Stimulated activated naive B cell treated with anti-CD40 and anti-IgM and Interleukin-4, amounts not matched to agents 10 μg/mL and 1 μg/mL and 100 μg/mL, for 72 hours (primary cell): Measurements from ENCODE around the gene CA12.

Source experiments
- ATAC-seq, 2 donors: fragments of 150-1000 bp; cut with Tn5 transposase; replicated peaks; 2 replicates each; pipeline ENCODE4 v1.10.0; 2021; ENCODE audit warnings: moderate library complexity in 1 of 2
- DNase-seq: peaks from one replicate; pipeline ENCODE4 v3.0.0; 2021
- H3K27ac Mint-ChIP-seq: one replicate; pipeline ENCODE4 v1.8.0; 2022; ENCODE audit warnings: mild to moderate bottlenecking, mixed read lengths
- H3K27me3 Mint-ChIP-seq, 2 donors: one replicate each; pipeline ENCODE4 v1.8.0; 2022; ENCODE audit warnings: mixed read lengths in 2 of 2
- H3K36me3 Mint-ChIP-seq, 2 donors: one replicate each; pipeline ENCODE4 v1.8.0; 2022; ENCODE audit warnings: mixed read lengths in 2 of 2, mild to moderate bottlenecking in 1 of 2
- H3K4me1 Mint-ChIP-seq, 2 donors: one replicate each; pipeline ENCODE4 v1.8.0; 2022; ENCODE audit warnings: mixed read lengths in 2 of 2, mild to moderate bottlenecking in 1 of 2
- H3K4me3 Mint-ChIP-seq, 2 donors: one replicate each; pipeline ENCODE4 v1.8.0; 2022; ENCODE audit warnings: mild to moderate bottlenecking in 2 of 2, mixed read lengths in 2 of 2, moderate library complexity in 1 of 2
- H3K9me3 Mint-ChIP-seq, 2 donors: one replicate each; pipeline ENCODE4 v1.8.0; 2022; ENCODE audit warnings: mixed read lengths in 2 of 2, mild to moderate bottlenecking in 1 of 2

CA12 gene

GRCh38 chr15:63364399-63365272 lies 17.0 kb downstream of the CA12 start:
- H3K4me3 Mint-ChIP-seq = no peak overlapping the region
- ATAC-seq (no peak), DNase-seq (no peak)
- peak overlapping the region; percentile 4 for H3K27ac Mint-ChIP-seq
- H3K27me3 Mint-ChIP-seq = peaks cover 4 to 9% of the 10 kb centered on the region in 2 donors
- H3K36me3 Mint-ChIP-seq = no peaks in the 10 kb centered on the region
- H3K4me1 Mint-ChIP-seq = peaks cover 14 to 28% of the 10 kb centered on the region in 2 donors
- H3K9me3 Mint-ChIP-seq = no peaks in the 10 kb centered on the region

DNA sequence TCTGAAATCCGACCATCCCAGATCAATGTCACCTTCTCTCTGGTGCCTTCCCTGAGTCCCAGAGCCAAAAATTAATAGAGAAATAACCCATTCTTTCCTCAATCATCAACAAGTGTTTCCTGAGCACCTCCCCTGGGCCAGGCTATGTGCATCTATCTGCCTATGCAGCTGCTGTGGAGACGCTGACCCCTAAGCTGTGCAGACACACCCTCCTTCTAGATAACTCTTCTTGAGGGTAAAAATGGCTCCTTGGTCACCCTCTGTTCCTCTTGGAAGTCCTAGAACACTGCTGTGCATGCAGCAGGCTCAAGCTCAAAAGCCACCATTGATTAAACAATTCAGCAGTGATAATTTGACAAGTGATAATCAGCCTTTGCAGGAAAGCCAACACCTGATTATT lies 18.4 kb downstream of the CA12 start:
- Mint-ChIP-seq H3K4me1 (peaks cover 14 to 28% of the 10 kb centered on the region in 2 donors), H3K27me3 (peaks cover 13 to 16% of the 10 kb centered on the region in 2 donors), H3K36me3 (no peaks in the 10 kb centered on the region), H3K27ac (peak overlapping the region; percentile 39), H3K4me3 (peak overlapping the region in 1 of 2 donors; percentile 37), H3K9me3 (no peaks in the 10 kb centered on the region)
- peak; percentile 48 to 50 for ATAC-seq
- no peak for DNase-seq

- peak; percentile 89 for ATAC-seq
- peak overlapping the region; percentile 79 for H3K27ac Mint-ChIP-seq
- peaks cover 14 to 28% of the 10 kb centered on the region in 2 donors for H3K4me1 Mint-ChIP-seq
Measured at GRCh38 chr15:63362885-63363284, 18.8 kb downstream of the CA12 start.

GRCh38 chr15:63362196-63362595 lies 19.4 kb downstream of the CA12 start:
- Mint-ChIP-seq H3K36me3 (no peaks in the 10 kb centered on the region), H3K27ac (peak overlapping the region; percentile 81), H3K4me3 (peak overlapping the region in 1 of 2 donors; percentile 57), H3K27me3 (peaks cover 13 to 16% of the 10 kb centered on the region in 2 donors), H3K9me3 (no peaks in the 10 kb centered on the region), H3K4me1 (peaks cover 14 to 28% of the 10 kb centered on the region in 2 donors)
- DNase-seq (peak; percentile 32), ATAC-seq (peak; percentile 80 to 82)

More at GRCh38 chr15:63362885-63363284, 18.8 kb downstream of the CA12 start:
- H3K36me3 Mint-ChIP-seq = no peaks in the 10 kb centered on the region
- peak overlapping the region in 1 of 2 donors; percentile 37 for H3K4me3 Mint-ChIP-seq
- peak; percentile 20 for DNase-seq
- no peaks in the 10 kb centered on the region for H3K9me3 Mint-ChIP-seq
- H3K27me3 Mint-ChIP-seq = peaks cover 13 to 16% of the 10 kb centered on the region in 2 donors

GRCh38 chr15:63360170-63360569 lies 21.5 kb downstream of the CA12 start:
- DNase-seq (no peak), ATAC-seq (no peak)
- Mint-ChIP-seq H3K27me3 (peaks cover 9 to 16% of the 10 kb centered on the region in 2 donors), H3K9me3 (no peaks in the 10 kb centered on the region), H3K4me3 (no peak overlapping the region), H3K36me3 (no peaks in the 10 kb centered on the region), H3K4me1 (peaks cover 17 to 28% of the 10 kb centered on the region in 2 donors), H3K27ac (no peak overlapping the region)

GRCh38 chr15:63358241-63359029 lies 23.2 kb downstream of the CA12 start:
- Mint-ChIP-seq H3K9me3 (no peaks in the 10 kb centered on the region), H3K27me3 (peaks cover 9 to 16% of the 10 kb centered on the region in 2 donors), H3K27ac (no peak overlapping the region), H3K36me3 (no peaks in the 10 kb centered on the region), H3K4me1 (peaks cover 19 to 22% of the 10 kb centered on the region in 2 donors), H3K4me3 (no peak overlapping the region)
- ATAC-seq = no peak
- no peak for DNase-seq

DNA sequence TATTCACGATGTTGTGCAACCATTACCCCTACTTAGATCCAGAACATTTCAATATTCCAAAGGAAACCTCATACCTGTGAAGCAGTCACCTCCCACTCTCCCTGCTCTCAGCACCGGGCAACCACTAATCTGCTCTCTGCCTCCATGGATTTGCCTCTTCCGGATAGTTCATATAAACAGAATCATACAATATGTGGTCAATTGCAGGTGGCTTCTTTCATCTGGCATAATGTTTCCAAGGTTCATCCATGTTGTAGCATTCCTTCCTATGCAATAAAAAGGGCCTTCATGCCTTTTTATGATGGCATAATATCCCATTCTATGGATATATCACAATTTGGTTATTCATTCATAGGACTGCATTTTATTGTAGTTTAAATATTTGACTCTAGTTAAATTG lies 23.9 kb downstream of the CA12 start:
- H3K9me3 Mint-ChIP-seq = no peaks in the 10 kb centered on the region
- H3K4me1 Mint-ChIP-seq = peaks cover 12 to 15% of the 10 kb centered on the region in 2 donors
- H3K36me3 Mint-ChIP-seq = no peaks in the 10 kb centered on the region
- H3K27me3 Mint-ChIP-seq = peaks cover 9 to 16% of the 10 kb centered on the region in 2 donors
- no peak for ATAC-seq
- H3K27ac Mint-ChIP-seq = no peak overlapping the region
- no peak for DNase-seq
- no peak overlapping the region for H3K4me3 Mint-ChIP-seq

GRCh38 chr15:63357061-63357460 lies 24.6 kb downstream of the CA12 start:
- DNase-seq = no peak
- Mint-ChIP-seq H3K4me3 (no peak overlapping the region), H3K27me3 (peaks cover 9 to 16% of the 10 kb centered on the region in 2 donors), H3K9me3 (no peaks in the 10 kb centered on the region), H3K36me3 (no peaks in the 10 kb centered on the region), H3K27ac (no peak overlapping the region), H3K4me1 (peaks cover 8 to 9% of the 10 kb centered on the region in 2 donors)
- ATAC-seq = no peak

- peaks cover 0 to 5% of the 10 kb centered on the region in 2 donors for H3K4me1 Mint-ChIP-seq
Measured at GRCh38 chr15:63354821-63355650, 26.6 kb downstream of the CA12 start.

DNA sequence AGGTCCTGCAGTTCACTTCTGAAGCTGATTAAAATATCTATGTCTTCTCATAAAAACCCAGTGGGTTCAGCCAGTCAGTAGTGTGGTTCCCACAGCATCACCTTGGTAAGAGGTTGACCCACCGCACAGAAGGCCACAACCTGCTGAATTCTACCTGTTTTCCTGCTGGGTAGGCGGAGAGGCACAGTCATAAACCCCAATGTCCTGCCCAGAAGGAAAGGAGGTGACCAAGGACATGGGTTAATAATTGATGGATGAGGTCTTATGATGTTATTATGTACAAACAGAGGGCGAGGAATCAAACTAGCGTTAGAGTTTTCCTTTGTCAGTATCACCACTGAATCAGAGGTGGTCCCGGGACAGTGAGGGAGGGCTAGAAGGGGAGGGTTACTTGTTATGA lies 27.8 kb downstream of the CA12 start:
- H3K9me3 Mint-ChIP-seq = no peaks in the 10 kb centered on the region
- no peak overlapping the region for H3K27ac Mint-ChIP-seq
- no peak for DNase-seq
- peaks cover 0 to 5% of the 10 kb centered on the region in 2 donors for H3K4me1 Mint-ChIP-seq
- H3K27me3 Mint-ChIP-seq = peaks cover 0 to 3% of the 10 kb centered on the region in 2 donors
- no peak for ATAC-seq
- no peak overlapping the region for H3K4me3 Mint-ChIP-seq
- no peaks in the 10 kb centered on the region for H3K36me3 Mint-ChIP-seq

More at GRCh38 chr15:63354821-63355650, 26.6 kb downstream of the CA12 start:
- no peaks in the 10 kb centered on the region for H3K9me3 Mint-ChIP-seq
- peaks cover 9 to 10% of the 10 kb centered on the region in 2 donors for H3K27me3 Mint-ChIP-seq
- no peak overlapping the region for H3K27ac Mint-ChIP-seq
- no peak for DNase-seq
- ATAC-seq = no peak
- H3K36me3 Mint-ChIP-seq = no peaks in the 10 kb centered on the region
- H3K4me3 Mint-ChIP-seq = no peak overlapping the region

DNA sequence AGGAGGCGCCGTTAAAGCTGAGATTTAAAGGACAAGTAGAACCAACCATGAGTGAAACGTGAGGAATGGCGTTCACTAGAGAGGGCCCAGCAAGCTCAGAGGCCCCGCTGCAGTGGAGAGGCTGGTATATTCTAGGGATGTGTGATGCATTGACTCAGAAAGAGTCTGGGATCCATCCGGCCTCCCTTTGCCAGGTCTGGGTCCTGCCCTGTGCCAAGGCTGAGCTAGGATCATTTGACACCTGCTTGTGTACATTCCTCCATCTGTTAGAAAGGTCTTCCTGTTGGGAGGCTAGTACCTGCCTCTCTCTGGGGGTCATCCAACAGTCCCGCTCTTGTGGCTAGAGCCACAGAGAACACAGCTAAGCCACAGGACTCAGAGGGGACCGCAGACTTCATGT lies 28.4 kb downstream of the CA12 start:
- Mint-ChIP-seq H3K36me3 (no peaks in the 10 kb centered on the region), H3K27me3 (no peaks in the 10 kb centered on the region), H3K4me3 (no peak overlapping the region), H3K27ac (no peak overlapping the region), H3K4me1 (peaks cover 6 to 11% of the 10 kb centered on the region in 2 donors), H3K9me3 (no peaks in the 10 kb centered on the region)
- ATAC-seq (no peak), DNase-seq (no peak)

DNA sequence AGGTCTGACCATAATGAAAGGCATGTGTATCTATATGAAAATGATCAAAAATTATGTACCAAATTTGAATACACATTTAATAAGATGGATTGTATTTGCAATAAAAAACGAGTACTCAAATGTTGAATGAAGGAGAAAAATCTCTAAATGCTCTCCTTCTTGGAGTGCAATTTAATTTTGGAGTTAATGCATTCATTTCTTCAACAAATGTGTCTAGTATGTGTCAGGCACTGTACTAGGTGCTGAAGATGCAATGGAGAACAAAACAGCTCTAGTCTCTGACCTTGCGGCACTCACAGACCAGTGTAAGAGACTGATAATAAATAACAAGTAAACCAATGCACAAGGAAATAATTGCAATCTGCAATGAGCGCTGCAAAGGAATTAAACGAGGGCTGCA lies 28.8 kb downstream of the CA12 start:
- no peaks in the 10 kb centered on the region for H3K9me3 Mint-ChIP-seq
- no peak for ATAC-seq
- DNase-seq = no peak
- peaks cover 10 to 14% of the 10 kb centered on the region in 2 donors for H3K4me1 Mint-ChIP-seq
- no peak overlapping the region for H3K4me3 Mint-ChIP-seq
- H3K27ac Mint-ChIP-seq = no peak overlapping the region
- H3K27me3 Mint-ChIP-seq = no peaks in the 10 kb centered on the region
- no peaks in the 10 kb centered on the region for H3K36me3 Mint-ChIP-seq

DNA sequence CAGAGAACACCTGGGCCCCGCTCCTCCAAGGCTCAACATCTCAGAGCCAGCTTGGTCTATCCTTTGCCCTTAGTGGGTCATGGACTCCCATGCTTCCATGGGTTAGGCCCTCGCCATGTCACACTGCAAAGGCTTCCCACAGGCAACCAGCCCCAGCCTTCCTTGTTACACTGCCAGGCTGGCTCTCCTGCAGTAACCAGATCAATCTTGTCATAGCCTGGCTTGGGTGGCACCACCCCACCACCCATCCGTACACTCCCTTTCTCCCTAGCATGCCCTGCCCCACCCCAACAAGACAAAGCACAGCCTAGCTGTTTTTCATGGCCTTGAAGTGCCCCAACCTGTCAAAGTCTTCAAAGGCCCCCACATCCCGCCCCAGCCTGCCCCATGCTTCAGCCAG lies 30.5 kb downstream of the CA12 start:
- H3K9me3 Mint-ChIP-seq = no peaks in the 10 kb centered on the region
- no peak for DNase-seq
- no peak for ATAC-seq
- H3K4me1 Mint-ChIP-seq = peaks cover 20 to 23% of the 10 kb centered on the region in 2 donors
- H3K36me3 Mint-ChIP-seq = no peaks in the 10 kb centered on the region
- no peak overlapping the region for H3K27ac Mint-ChIP-seq
- no peaks in the 10 kb centered on the region for H3K27me3 Mint-ChIP-seq
- no peak overlapping the region for H3K4me3 Mint-ChIP-seq

GRCh38 chr15:63350178-63350621 lies 31.4 kb downstream of the CA12 start:
- H3K27me3 Mint-ChIP-seq = no peaks in the 10 kb centered on the region
- no peak overlapping the region for H3K4me3 Mint-ChIP-seq
- H3K4me1 Mint-ChIP-seq = peaks cover 17 to 23% of the 10 kb centered on the region in 2 donors
- ATAC-seq = no peak
- no peak for DNase-seq
- H3K27ac Mint-ChIP-seq = no peak overlapping the region
- H3K9me3 Mint-ChIP-seq = no peaks in the 10 kb centered on the region
- no peaks in the 10 kb centered on the region for H3K36me3 Mint-ChIP-seq
